Prostate gland (tissue), 2 donors: ENCODE measurements around the gene TNS1. TPM values are rescaled to one million over a fixed set of nuclear protein-coding genes. Genes with fewer than 3 reads are reported as not detected.

Experiments used
- DNase-seq: peaks from one replicate; pipeline ENCODE4 v3.0.0-alpha.2; 2019; ENCODE audit warnings: low spot score
- H3K27ac ChIP-seq, 2 donors: fragments of 200-600 bp; sonication (generic); 2 replicates each; pipeline ENCODE4 v1.5.1; 2017 to 2019
- H3K27me3 ChIP-seq: fragments of 200-600 bp; sonication (generic); replicated peaks from 2 replicates; pipeline ENCODE4 v1.5.1; 2019; ENCODE audit not compliant: insufficient read depth
- H3K36me3 ChIP-seq, 2 donors: fragments of 200-600 bp; sonication (generic); 1 replicate in 1 of 2; 2 replicates in 1 of 2; pipeline versions ENCODE4 v1.5.1 to v1.8.1; 2017 to 2019
- H3K4me1 ChIP-seq: fragments of 200-600 bp; sonication (generic); replicated peaks from 2 replicates; pipeline ENCODE4 v1.5.1; 2019
- H3K4me3 ChIP-seq, 2 donors: fragments of 200-600 bp; sonication (generic); 2 replicates each; pipeline ENCODE4 v1.5.1; 2017 to 2019
- H3K9me3 ChIP-seq: fragments of 200-600 bp; sonication (generic); 2 replicates; pipeline ENCODE4 v1.5.1; 2017
- CTCF ChIP-seq, 4 experiments: fragments of 200-600 bp in 2 of 4; fragments of 450-650 bp in 2 of 4; sonication (generic) in 2 of 4; IDR thresholded peaks; 1 replicate in 3 of 4; 2 replicates in 1 of 4; pipeline ENCODE4 v1.5.1; 2016 to 2019; ENCODE audit warnings: antibody characterized with exemption in 4 of 4, mild to moderate bottlenecking in 2 of 4, moderate library complexity in 2 of 4
- POLR2A ChIP-seq: fragments of 450-650 bp; IDR thresholded peaks from one replicate; pipeline ENCODE4 v1.6.1; 2016; ENCODE audit warnings: antibody characterized with exemption, mild to moderate bottlenecking
- POLR2AphosphoS5 ChIP-seq: sonication (generic); formaldehyde crosslinking; IDR thresholded peaks from one replicate; pipeline ENCODE4 v1.6.1; 2017; ENCODE audit warnings: antibody characterized with exemption
- WGBS: methylation state at CpG from one replicate; pipeline ENCODE4 v1.1.5; 2018; 5-methylcytosine and 5-hydroxymethylcytosine counted together
- intact Hi-C: fragments of 100-400 bp; cut with DNase I; formaldehyde crosslinking; loops from one replicate; pipeline ENCODE4 v1.14.2; 2022
- total RNA-seq, 2 donors: library from RNA; depleted of rRNA; stranded (reverse); fragments of >200 nt; gene quantifications; one replicate each; pipeline ENCODE4 v1.1.0, GENCODE V29; 2016

Gene TNS1
- total RNA-seq, 2 donors from 2014 or later: 238 to 659 TPM

GRCh38 chr2:217870528-217871011, 132.2 kb downstream of the TNS1 start:
- Histone ChIP-seq H3K27ac (no peak overlapping the region), H3K4me1 (peaks cover 9% of the 10 kb centered on the region), H3K27me3 (no peaks in the 10 kb centered on the region), H3K9me3 (no peaks in the 10 kb centered on the region), H3K4me3 (no peak overlapping the region), H3K36me3 (peaks cover 0 to 4% of the 10 kb centered on the region in 2 donors)
- no peak for DNase-seq
- intact Hi-C loops: no loop called here
- TF ChIP-seq CTCF (IDR thresholded peaks at IDR 0.05) (no peak), POLR2AphosphoS5 (no peak)
- WGBS: 66% methylated on average over 13 of the region's 13 CpGs

GRCh38 chr2:217868911-217869334, 133.9 kb downstream of the TNS1 start:
- Histone ChIP-seq H3K4me3 (no peak overlapping the region), H3K27ac (no peak overlapping the region), H3K4me1 (peaks cover 9% of the 10 kb centered on the region), H3K36me3 (no peaks in the 10 kb centered on the region), H3K9me3 (no peaks in the 10 kb centered on the region), H3K27me3 (no peaks in the 10 kb centered on the region)
- DNase-seq: no peak
- intact Hi-C loops: no loop called here
- no peak for TF ChIP-seq POLR2A
- 17% methylated on average over 3 of the region's 3 CpGs for WGBS

GRCh38 chr2:217868265-217868892, 134.4 kb downstream of the TNS1 start:
- no peaks in the 10 kb centered on the region for H3K36me3 ChIP-seq
- peaks cover 9% of the 10 kb centered on the region for H3K4me1 ChIP-seq
- H3K4me3 ChIP-seq: no peak overlapping the region
- DNase-seq: no peak
- intact Hi-C loops: no loop called here
- TF ChIP-seq POLR2A: no peak
- no peak for TF ChIP-seq POLR2AphosphoS5
- no peak for TF ChIP-seq CTCF (IDR thresholded peaks at IDR 0.05)
- 76% methylated on average over 5 of the region's 5 CpGs for WGBS
- H3K9me3 ChIP-seq: no peaks in the 10 kb centered on the region
- no peak overlapping the region for H3K27ac ChIP-seq
- no peaks in the 10 kb centered on the region for H3K27me3 ChIP-seq

- WGBS: 31% methylated on average over 3 of the region's 3 CpGs
- Histone ChIP-seq H3K4me3 (no peak overlapping the region), H3K36me3 (no peaks in the 10 kb centered on the region), H3K27me3 (no peaks in the 10 kb centered on the region), H3K27ac (no peak overlapping the region), H3K9me3 (no peaks in the 10 kb centered on the region), H3K4me1 (peaks cover 9% of the 10 kb centered on the region)
- TF ChIP-seq CTCF (IDR thresholded peaks at IDR 0.05) (no peak), POLR2A (no peak), POLR2AphosphoS5 (no peak)
- intact Hi-C loops: no loop called here
- DNase-seq: no peak
Observed at GRCh38 chr2:217866457-217866856, 136.3 kb downstream of the TNS1 start.

- H3K4me1 ChIP-seq: peaks cover 9% of the 10 kb centered on the region
- WGBS: 49% methylated on average over 3 of the region's 3 CpGs
Observed at GRCh38 chr2:217864963-217865772, 137.6 kb downstream of the TNS1 start.

More at GRCh38 chr2:217864963-217865772, 137.6 kb downstream of the TNS1 start:
- DNase-seq: no peak
- TF ChIP-seq POLR2AphosphoS5 (peak; percentile 64), POLR2A (no peak), CTCF (IDR thresholded peaks at IDR 0.05) (no peak)
- Histone ChIP-seq H3K4me3 (no peak overlapping the region), H3K36me3 (no peaks in the 10 kb centered on the region), H3K27ac (no peak overlapping the region), H3K9me3 (no peaks in the 10 kb centered on the region), H3K27me3 (no peaks in the 10 kb centered on the region)
- intact Hi-C loops: no loop called here
